K562 (cell line): ENCODE measurements around the gene TTLL9. TPM values are rescaled to one million over a fixed set of nuclear protein-coding genes. Genes with fewer than 3 reads are reported as not detected.
A peak's percentile ranks its signal among the peaks of the same experiment; 100 is the strongest.

ENCODE experiments used
- ATAC-seq: fragments of 200-7000 bp; cut with Tn5 transposase; 3 replicates; pipeline ENCODE4 v1.9.1; 2020; ENCODE audit warnings: moderate library complexity
- BruUV-seq: library from RNA; stranded (reverse); fragments of 400-500 nt; replicated peaks from 2 replicates; lab custom pipeline; 2021; lab: Mats Ljungman, UMichigan
- CTCF ChIA-PET: fragments of 300-600 bp; formaldehyde crosslinking; extraction: SDS; loops from one replicate; lab custom pipeline; 2021; ENCODE audit warnings: low intra/inter-chr PET ratio; lab: Yijun Ruan, JAX
- POLR2A ChIA-PET: fragments of 300-600, 350-650 bp; sonication (Branson Sonifier 250); formaldehyde crosslinking; extraction: SDS; loops from one replicate; lab custom pipeline; 2021; ENCODE audit warnings: antibody characterized with exemption, inconsistent platforms; lab: Yijun Ruan, JAX
- DNase-seq, 4 experiments: peaks; one replicate each; pipeline versions ENCODE4 v3.0.0 to v3.0.0-alpha.2; 2011 to 2018; ENCODE audit warnings: low spot score in 3 of 4, mixed read lengths in 3 of 4; ENCODE audit errors: extremely low read depth in 1 of 4
- FAIRE-seq: peaks from 2 replicates; lab custom pipeline; 2011; peaks lifted over from hg19 to GRCh38; lab: Jason Lieb, UNC
- H2AFZ ChIP-seq: 2 replicates; pipeline ENCODE4 v1.6.0; 2011; ENCODE audit warnings: low read depth, low read length, control low read depth, inconsistent platforms
- H3K27ac ChIP-seq: fragments of 200-600 bp; 3 replicates; pipeline ENCODE4 v1.8.0; 2011; ENCODE audit warnings: low read depth, mild to moderate bottlenecking, control low read depth, inconsistent platforms, low read length, moderate library complexity, mixed read lengths; ENCODE audit errors: extremely low read depth
- H3K27me3 ChIP-seq, 2 experiments: fragments of 300-600 bp in 1 of 2; 2 replicates in 1 of 2; 3 replicates in 1 of 2; pipeline versions ENCODE4 v1.6.0 to v1.8.0; 2011; ENCODE audit warnings: inconsistent platforms in 2 of 2, low read length in 2 of 2, mild to moderate bottlenecking in 1 of 2, mixed read lengths in 1 of 2, moderate library complexity in 1 of 2; ENCODE audit not compliant: control insufficient read depth in 2 of 2, insufficient read depth in 2 of 2
- H3K36me3 ChIP-seq: fragments of 300-600 bp; 3 replicates; pipeline ENCODE4 v1.8.0; 2011; ENCODE audit warnings: mild to moderate bottlenecking, low read length, inconsistent platforms; ENCODE audit not compliant: control insufficient read depth, insufficient read depth
- H3K4me1 ChIP-seq, 2 experiments: fragments of 200-600 bp in 1 of 2; replicated peaks in 1 of 2; 2 replicates in 1 of 2; 3 replicates in 1 of 2; pipeline versions ENCODE4 v1.5.1 to v1.8.0; 2011; ENCODE audit warnings: inconsistent platforms in 2 of 2, low read length in 2 of 2, mild to moderate bottlenecking in 1 of 2, mixed read lengths in 1 of 2, moderate library complexity in 1 of 2; ENCODE audit not compliant: control insufficient read depth in 2 of 2, insufficient read depth in 2 of 2
- H3K4me2 ChIP-seq: 2 replicates; pipeline ENCODE4 v1.6.1; 2011; ENCODE audit warnings: low read length, control low read depth, inconsistent platforms, mixed read lengths; ENCODE audit not compliant: insufficient read depth
- H3K4me3 ChIP-seq: fragments of 200-600 bp; sonication (generic), shearing (Covaris generic); 2 replicates; pipeline ENCODE4 v1.5.1; 2016; ENCODE audit warnings: control low read depth, inconsistent platforms
- H3K79me2 ChIP-seq: fragments of 200-600 bp; 3 replicates; pipeline ENCODE4 v1.8.0; 2011; ENCODE audit warnings: low read length, inconsistent platforms; ENCODE audit not compliant: control insufficient read depth, insufficient read depth
- H3K9ac ChIP-seq, 2 experiments: 2 replicates each; pipeline versions ENCODE4 v1.6.0 to v1.6.1; 2011; ENCODE audit warnings: low read depth in 2 of 2, low read length in 2 of 2, control low read depth in 1 of 2, inconsistent platforms in 1 of 2, mild to moderate bottlenecking in 1 of 2, mixed read lengths in 1 of 2; ENCODE audit not compliant: insufficient read depth in 1 of 2
- H3K9me1 ChIP-seq: one replicate; pipeline ENCODE4 v1.6.0; 2011; ENCODE audit warnings: inconsistent platforms, mild to moderate bottlenecking, low read length, moderate library complexity; ENCODE audit not compliant: control insufficient read depth, insufficient read depth
- H3K9me3 ChIP-seq: replicated peaks from 2 replicates; pipeline ENCODE4 v1.5.1; 2011; ENCODE audit warnings: low read depth, low read length, inconsistent platforms; ENCODE audit not compliant: control insufficient read depth, insufficient read depth
- H4K20me1 ChIP-seq: replicated peaks from 2 replicates; pipeline ENCODE4 v1.6.1; 2011; ENCODE audit warnings: low read length, inconsistent platforms, mixed read lengths; ENCODE audit not compliant: control insufficient read depth, insufficient read depth
- AFF4 ChIP-seq: sonication (generic); formaldehyde crosslinking; IDR thresholded peaks from 2 replicates; pipeline ENCODE4 v1.8.0; 2023; ENCODE audit warnings: mild to moderate bottlenecking, missing genetic modification reagents
- CBFA2T3 ChIP-seq: fragments of 450-650 bp; IDR thresholded peaks from 2 replicates; pipeline ENCODE4 v1.6.1; 2017
- CEBPG ChIP-seq, 3 experiments: fragments of 200-800 bp in 1 of 3; sonication (Bioruptor generic) in 1 of 3; sonication (generic) in 1 of 3; formaldehyde crosslinking in 1 of 3; IDR thresholded peaks in 2 of 3; conservative IDR thresholded peaks in 1 of 3; 2 replicates each; pipeline versions ENCODE4 v1.6.1 to v1.8.0; 2016 to 2022; ENCODE audit warnings: missing compliant biosample characterization in 2 of 3, missing genetic modification characterization in 2 of 3, mild to moderate bottlenecking in 1 of 3, missing genetic modification reagents in 1 of 3
- GTF2A2 ChIP-seq: IDR thresholded peaks from 2 replicates; pipeline ENCODE4 v1.6.1; 2016; ENCODE audit warnings: mild to moderate bottlenecking, missing genetic modification characterization, missing compliant biosample characterization
- HDAC3 ChIP-seq: fragments of 450-650 bp; IDR thresholded peaks from 2 replicates; pipeline ENCODE4 v1.6.1; 2018; ENCODE audit warnings: borderline replicate concordance, mild to moderate bottlenecking, moderate library complexity; ENCODE audit not compliant: partially characterized antibody
- KDM1A ChIP-seq, 2 experiments: fragments of 450-650 bp; IDR thresholded peaks; 2 replicates each; pipeline ENCODE4 v1.6.1; 2016; ENCODE audit warnings: mild to moderate bottlenecking in 2 of 2
- RFX5 ChIP-seq: IDR thresholded peaks from 2 replicates; pipeline ENCODE4 v1.6.1; 2011; ENCODE audit warnings: low read depth, mild to moderate bottlenecking, improper control_type of control experiment, low read length
- TAF7 ChIP-seq: fragments of 450-650 bp; IDR thresholded peaks from 2 replicates; pipeline ENCODE4 v1.6.1; 2016; ENCODE audit warnings: missing genetic modification characterization, missing compliant biosample characterization
- ZNF184 ChIP-seq: sonication (generic); formaldehyde crosslinking; IDR thresholded peaks from 2 replicates; pipeline ENCODE4 v1.5.0; 2020; ENCODE audit warnings: missing genetic modification reagents
- WGBS: fragments of 100-300 bp; shearing (Covaris generic); methylation state at CpG from one replicate; pipeline ENCODE4 v1.1.6; 2016; ENCODE audit warnings: low coverage, mixed read lengths; ENCODE audit not compliant: insufficient coverage; ENCODE audit errors: missing lambda C conversion rate; 5-methylcytosine and 5-hydroxymethylcytosine counted together
- in situ Hi-C: fragments of 300-500 bp; cut with MboI; formaldehyde crosslinking; loops from 4 replicates; pipeline ENCODE4 v1.15.0; 2018; ENCODE audit warnings: inconsistent platforms, mixed read lengths
- intact Hi-C: fragments of 100-400 bp; cut with micrococcal nuclease; formaldehyde crosslinking; loops from 2 replicates; pipeline ENCODE4 v1.14.2; 2022
- polyA plus RNA-seq, 8 experiments: library from polyadenylated mRNA; depleted of rRNA in 4 of 8; stranded (reverse) in 5 of 8; unstranded in 3 of 8; fragments of >200 nt; fragmentation: Nextera tagmentation in 2 of 8; fragmentation: Illumina TruSeq in 1 of 8; extraction: Ambion mirVana in 2 of 8; extraction: Trizol in 1 of 8; gene quantifications; 2 replicates each; pipeline versions ENCODE4 v1.2.1 to v1.2.3, GENCODE V29; 2011 to 2014; ENCODE audit warnings: inconsistent platforms in 1 of 8, missing spikeins in 1 of 8
- total RNA-seq, 7 experiments: library from RNA; depleted of rRNA in 6 of 7; stranded (reverse); fragments of >200 nt in 6 of 7; fragmentation: Illumina TruSeq in 2 of 7; extraction: Trizol in 2 of 7; gene quantifications; 2 replicates each; pipeline versions ENCODE4 v1.2.1 to v1.2.3, GENCODE V29; 2011 to 2021; ENCODE audit warnings: low replicate concordance in 1 of 7
- TF ChIP-seq, protein P1 (sequence below): fragments of 250-450 bp; sonication (Bioruptor Pico); IDR thresholded peaks from 2 replicates; pipeline ENCODE4 v1.9.0; 2021; ENCODE audit warnings: mild to moderate bottlenecking, inconsistent platforms

Gene TTLL9
- total and polyA plus RNA-seq, 9 of the 15 experiments (the other 6 are each of a cell fraction or from before 2014, with no cell fraction given), result 0.06 to 0.07 TPM; not detected in 7

GRCh38 chr20:31915491-31916280 lies 45.3 kb downstream of the TTLL9 start:
- FAIRE-seq (no peak), ATAC-seq (no peak), DNase-seq (no peak)
- ChIA-PET CTCF (no interaction called here), POLR2A (interaction anchor here (0.5 to 0.9 kb wide), 2 partner anchors 77 to 420 kb away, joined by 3 to 4 read pairs; no protein-coding TSS in a partner anchor)
- Histone ChIP-seq H3K9me1 (peaks cover 3% of the 10 kb centered on the region), H3K79me2 (no peaks in the 10 kb centered on the region), H3K27me3 (peaks cover 4 to 60% of the 10 kb centered on the region in 2 experiments; a peak in 4 of 5 replicates), H3K9me3 (no peaks in the 10 kb centered on the region), H3K27ac (no peak overlapping the region), H2AFZ (no peak overlapping the region), H3K4me3 (no peak overlapping the region), H3K4me2 (no peak overlapping the region), H3K9ac (no peak overlapping the region), H3K4me1 (peaks cover 16 to 18% of the 10 kb centered on the region in 2 experiments), H3K36me3 (no peaks in the 10 kb centered on the region), H4K20me1 (peaks cover 13% of the 10 kb centered on the region)
- TF ChIP-seq ZNF184 (CRISPR knock-in tag), result no peak
- no peak for TF ChIP-seq TAF7
- TF ChIP-seq, protein P1, sequence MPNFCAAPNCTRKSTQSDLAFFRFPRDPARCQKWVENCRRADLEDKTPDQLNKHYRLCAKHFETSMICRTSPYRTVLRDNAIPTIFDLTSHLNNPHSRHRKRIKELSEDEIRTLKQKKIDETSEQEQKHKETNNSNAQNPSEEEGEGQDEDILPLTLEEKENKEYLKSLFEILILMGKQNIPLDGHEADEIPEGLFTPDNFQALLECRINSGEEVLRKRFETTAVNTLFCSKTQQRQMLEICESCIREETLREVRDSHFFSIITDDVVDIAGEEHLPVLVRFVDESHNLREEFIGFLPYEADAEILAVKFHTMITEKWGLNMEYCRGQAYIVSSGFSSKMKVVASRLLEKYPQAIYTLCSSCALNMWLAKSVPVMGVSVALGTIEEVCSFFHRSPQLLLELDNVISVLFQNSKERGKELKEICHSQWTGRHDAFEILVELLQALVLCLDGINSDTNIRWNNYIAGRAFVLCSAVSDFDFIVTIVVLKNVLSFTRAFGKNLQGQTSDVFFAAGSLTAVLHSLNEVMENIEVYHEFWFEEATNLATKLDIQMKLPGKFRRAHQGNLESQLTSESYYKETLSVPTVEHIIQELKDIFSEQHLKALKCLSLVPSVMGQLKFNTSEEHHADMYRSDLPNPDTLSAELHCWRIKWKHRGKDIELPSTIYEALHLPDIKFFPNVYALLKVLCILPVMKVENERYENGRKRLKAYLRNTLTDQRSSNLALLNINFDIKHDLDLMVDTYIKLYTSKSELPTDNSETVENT (CRISPR knock-in tag), result no peak
- peak; percentile 31 for TF ChIP-seq CBFA2T3
- TF ChIP-seq HDAC3, result no peak
- peak; percentile 55 to 57; a peak in 2 of 4 replicates for TF ChIP-seq KDM1A (IDR thresholded peaks at IDR 0.05)
- TF ChIP-seq RFX5, result no peak
- no peak for TF ChIP-seq GTF2A2 (tag)
- TF ChIP-seq AFF4 (CRISPR knock-in tag), result no peak
- TF ChIP-seq CEBPG (CRISPR knock-in tag; IDR thresholded peaks at IDR 0.05), result no peak
- no peak for TF ChIP-seq CEBPG (tag; conservative IDR thresholded peaks at IDR 0.05 in 1 of 2, IDR thresholded peaks at IDR 0.05 in 1 of 2)
- no TSS peak for BruUV-seq
- WGBS, result 14% methylated on average over 7 of the region's 7 CpGs
- intact Hi-C loops, result loop anchor here (5.0 kb wide), 1 partner anchor 37 kb away; the partner anchor contains the start of gene PDRG1
- in situ Hi-C loops, result no loop called here
